ENCODE measurements around the gene CDK8.

DNA sequence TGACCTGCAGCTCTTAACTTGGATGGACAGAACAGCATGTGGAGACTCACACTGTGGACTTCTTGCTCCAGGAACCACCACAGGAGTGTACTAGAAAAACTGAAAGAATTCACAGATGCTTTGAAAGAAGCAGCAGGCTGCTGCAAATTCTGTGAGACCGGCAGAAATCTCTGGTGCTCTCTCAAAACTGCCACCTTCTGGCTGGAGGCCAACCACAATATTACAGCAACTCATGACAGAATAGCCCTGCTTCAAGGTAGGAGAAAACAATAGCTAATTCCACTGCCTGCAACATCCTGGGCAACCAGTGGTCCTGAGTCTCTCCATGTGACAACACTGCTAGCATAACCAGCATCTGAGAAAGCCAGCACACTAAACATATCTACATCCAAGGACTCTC, 26.9 kb downstream of the CDK8 start:
- TF ChIP-seq YY1 (IDR thresholded peaks at IDR 0.05; ENCODE audit: insufficient read depth, insufficient read length) (no peak), ZNF274 (IDR thresholded peaks at IDR 0.05; ENCODE audit: low read depth, low read length) (no peak)

Data from NT2/D1 (cell line).